GM18868 (cell line): ENCODE results near the gene PRRC2B.
"Not testable (repeated sequence)": the region's sequence is repeated elsewhere in the genome, so short reads cannot be mapped to it uniquely, and the experiment has no call there.

Source experiments
- ATAC-seq: cut with Tn5 transposase; IDR thresholded peaks from one replicate; pipeline ENCODE4 v1.9.1; 2021; ENCODE audit warnings: mild to moderate bottlenecking, moderate library complexity; ENCODE audit not compliant: unreplicated experiment

Gene PRRC2B

DNA sequence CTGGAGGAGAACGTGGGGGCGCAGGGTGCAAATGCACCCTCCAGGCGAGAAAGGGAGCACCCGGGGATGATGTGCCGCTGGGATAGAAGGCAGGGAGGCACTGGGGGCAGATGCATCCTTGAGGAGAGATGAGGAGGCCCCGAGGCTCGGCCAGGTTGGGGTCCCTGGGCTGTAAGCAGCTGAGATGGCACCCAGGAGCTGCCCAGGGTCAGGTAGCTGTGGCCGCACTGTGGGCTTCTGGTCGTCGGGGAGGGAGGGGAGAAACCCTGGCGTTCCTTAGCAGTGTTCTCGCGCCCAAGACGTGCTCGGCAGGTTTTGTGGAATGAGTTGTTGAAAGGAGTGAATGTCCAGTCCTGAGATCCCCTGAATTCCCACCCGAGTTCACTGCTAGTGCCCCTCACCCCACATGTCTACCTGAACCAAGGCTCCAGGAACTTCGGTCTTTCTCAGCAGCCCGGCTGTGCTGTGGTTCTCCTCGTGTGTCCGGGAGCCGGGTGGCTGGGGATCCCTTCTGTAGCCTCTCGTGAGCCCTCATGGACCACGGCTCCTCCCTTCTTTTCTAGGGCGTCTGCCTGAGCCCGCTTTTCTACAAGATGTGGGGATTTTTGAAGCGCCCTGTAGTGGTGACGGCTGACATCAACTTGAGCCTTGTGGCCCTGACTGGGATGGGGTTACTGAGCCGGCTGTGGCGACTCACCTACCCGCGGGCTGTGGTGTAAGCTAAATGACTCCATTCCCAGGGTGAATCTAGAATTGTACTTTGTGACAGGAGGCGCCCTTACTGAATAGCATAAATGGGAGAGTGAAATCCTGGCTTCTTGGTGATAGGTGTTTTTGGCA lies 110.0 kb downstream of the PRRC2B start:
- ATAC-seq = no peak

DNA sequence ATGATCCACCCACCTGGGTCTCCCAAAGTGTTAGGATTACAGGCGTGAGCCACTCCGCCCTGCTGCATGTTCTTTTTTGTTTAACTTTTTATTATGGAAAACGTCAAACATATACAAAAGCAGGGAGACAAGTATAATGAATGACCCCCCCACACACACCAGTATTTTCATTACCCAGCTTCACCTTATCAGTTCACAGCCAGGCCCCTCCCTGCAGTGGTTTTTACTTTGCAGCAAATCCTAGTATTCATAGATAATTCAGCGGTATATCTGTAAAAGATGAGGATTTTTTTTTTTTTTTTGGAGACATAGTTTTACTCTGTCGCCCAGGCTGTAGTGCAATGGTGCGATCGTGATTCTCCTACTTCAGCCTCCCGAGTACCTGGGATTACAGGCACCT lies 111.1 kb downstream of the PRRC2B start:
- no peak for ATAC-seq

DNA sequence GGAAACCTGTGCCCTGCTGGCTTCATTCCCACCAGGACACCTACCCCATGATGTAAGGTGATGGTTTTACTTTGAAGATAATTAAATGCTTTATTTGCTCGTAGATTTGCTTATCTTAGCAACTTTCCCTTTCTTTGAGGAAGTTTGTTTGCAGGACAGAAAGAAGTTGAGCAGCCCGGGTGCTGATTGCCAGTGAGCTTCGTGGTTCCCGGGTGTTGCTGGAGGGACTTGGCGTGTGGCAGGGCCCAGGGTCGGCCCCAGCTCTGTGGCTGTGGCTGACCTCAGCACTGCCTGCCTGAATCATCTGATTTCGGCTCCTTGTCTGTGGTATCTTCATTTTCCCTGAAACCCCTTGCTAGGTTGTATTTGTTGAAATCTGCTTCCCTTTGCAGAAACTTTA lies 117.5 kb downstream of the PRRC2B start:
- no peak for ATAC-seq

DNA sequence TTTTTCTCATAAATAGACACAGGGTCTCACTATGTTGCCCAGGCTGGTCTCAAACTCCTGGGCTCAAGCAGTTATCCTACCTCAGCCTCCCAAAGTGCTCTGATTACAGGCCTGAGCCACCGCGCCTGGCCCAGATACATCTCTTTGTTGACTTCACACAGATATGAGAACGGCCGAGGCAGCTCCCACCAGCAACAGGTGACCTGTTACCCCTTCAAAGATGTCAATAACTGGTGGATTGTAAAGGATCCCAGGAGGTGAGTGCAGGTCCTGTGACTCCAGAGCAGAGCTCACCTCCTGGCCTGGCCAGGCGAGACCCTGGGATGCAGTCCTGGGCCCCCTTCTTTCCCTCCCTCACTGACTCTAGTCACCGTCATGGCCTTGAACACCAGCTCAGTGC lies 118.0 kb downstream of the PRRC2B start:
- ATAC-seq = no peak

DNA sequence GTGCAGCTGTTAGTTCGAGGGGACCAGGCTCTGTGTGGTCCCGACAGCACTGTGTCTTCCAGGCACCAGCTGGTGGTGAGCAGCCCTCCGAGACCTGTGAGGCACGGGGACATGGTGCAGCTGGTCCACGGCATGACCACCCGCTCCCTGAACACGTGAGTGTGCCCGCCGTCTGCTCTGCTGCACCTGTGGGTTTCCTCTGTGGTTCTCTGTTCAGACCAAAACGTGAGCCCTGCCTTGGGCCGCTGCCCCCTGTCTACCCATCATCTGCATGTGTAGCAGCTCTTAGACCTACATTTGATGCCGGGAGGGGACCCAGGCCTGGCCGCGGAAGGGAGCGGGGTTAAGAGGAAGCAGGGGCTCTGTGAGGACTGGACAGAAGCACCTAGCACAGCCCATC lies 119.3 kb downstream of the PRRC2B start:
- ATAC-seq = no peak

DNA sequence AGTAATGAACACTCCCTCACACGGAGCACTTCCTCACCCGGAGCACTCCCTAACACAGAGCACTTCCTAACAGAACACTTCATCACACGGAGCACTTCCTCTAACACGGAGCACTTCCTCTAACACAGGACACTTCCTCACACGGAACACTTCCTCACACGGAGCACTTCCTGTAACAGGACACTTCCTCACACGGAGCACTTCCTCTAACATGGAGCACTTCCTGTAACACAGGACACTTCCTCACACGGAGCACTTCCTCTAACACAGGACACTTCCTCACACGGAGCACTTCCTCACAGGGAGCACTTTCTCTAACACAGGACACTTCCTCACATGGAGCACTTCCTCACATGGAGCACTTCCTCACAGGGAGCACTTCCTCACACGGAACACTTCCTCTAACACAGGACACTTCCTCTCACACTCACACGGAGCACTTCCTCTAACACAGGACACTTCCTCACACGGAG lies 121.7 kb downstream of the PRRC2B start:
- not testable (repeated sequence) for ATAC-seq

DNA sequence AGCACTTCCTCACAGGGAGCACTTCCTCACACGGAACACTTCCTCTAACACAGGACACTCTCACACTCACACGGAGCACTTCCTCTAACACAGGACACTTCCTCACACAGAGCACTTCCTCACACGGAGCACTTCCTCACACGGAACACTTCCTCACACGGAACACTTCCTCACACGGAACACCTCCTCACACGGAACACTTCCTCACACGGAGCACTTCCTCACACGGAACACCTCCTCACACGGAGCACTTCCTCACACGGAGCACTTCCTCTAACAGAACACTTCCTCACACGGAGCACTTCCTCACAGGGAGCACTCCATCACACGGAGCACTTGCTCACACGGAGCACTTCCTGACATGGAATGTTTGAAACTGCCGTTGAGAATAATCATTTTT lies 122.2 kb downstream of the PRRC2B start:
- no peak for ATAC-seq

DNA sequence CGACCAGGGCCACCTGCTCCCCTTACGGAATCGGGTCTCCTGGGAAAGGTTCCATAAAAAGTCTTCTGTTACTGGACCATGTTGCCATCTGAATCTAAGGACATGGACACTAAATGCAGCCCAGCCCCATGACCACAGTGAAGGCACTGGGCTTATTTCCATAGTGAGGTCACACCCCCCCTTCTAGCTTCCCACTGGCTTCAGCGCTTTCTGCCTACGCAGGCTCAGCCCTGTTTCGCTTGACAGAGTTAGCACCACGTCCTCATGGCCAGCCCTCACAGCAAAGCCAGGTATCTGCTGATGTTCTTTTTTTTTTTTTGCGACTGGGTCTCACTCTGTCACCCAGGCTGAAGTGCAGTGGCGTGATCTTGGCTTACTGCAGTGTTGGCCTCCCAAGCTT lies 123.0 kb downstream of the PRRC2B start:
- ATAC-seq = no peak

DNA sequence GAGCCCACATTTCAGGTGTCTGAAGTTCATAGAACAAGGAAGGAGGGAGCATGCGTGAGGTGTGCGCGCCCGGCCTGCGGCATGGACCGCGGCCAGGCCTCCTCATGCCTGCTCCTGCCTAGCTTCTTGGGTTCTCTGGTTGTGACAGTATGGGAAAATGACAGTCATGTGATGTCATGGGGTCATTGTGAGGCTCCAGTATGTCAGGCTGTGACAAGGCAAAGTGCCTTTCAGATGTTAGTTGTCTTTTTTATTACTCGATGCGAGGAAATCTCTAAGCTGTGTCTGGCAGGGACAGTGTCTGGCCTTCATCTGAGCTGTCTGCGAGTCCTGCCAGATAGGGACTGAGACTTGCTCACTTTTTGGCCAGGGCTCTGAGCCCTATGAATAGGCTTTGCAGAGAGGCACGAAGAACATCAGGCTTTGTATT lies 123.9 kb downstream of the PRRC2B start:
- no peak for ATAC-seq

DNA sequence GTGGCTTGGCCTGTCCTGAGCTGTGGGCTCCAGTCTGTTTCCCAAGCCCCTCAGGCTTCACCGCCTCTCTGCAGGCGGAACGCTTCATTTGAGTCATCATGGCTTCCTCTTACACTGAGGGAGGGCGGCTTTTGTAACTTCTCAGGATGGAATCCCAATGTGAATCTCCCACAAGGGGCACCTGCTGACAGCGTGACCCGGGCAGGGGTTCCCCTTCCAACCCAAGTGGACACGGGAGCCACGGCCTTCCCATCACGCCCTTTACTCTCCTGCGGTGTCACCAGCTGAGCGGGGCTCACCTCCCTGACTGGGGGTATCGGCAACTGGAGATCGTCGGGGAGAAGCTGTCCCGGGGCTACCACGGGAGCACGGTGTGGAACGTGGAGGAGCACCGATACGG lies 124.7 kb downstream of the PRRC2B start:
- no peak for ATAC-seq

DNA sequence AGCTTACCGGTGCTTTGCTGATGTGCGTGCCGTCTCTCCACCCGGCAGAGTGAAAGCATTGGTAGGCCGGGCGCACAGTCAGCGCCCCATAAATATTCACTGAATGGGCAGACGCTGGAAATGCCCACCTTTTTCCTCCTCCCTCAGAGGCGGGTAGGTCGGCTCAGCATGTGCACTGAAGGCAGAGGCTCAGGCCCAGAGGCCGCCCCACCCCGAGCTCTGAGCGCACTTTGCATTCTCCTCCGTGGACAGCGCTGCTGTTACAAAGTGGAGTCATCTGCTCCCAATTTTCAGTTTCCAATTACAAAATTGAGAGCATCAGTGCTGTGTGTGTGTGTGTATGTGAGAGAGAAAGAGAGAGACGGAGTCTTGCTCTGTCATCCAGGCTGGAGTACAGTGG lies 126.6 kb downstream of the PRRC2B start:
- no peak for ATAC-seq

DNA sequence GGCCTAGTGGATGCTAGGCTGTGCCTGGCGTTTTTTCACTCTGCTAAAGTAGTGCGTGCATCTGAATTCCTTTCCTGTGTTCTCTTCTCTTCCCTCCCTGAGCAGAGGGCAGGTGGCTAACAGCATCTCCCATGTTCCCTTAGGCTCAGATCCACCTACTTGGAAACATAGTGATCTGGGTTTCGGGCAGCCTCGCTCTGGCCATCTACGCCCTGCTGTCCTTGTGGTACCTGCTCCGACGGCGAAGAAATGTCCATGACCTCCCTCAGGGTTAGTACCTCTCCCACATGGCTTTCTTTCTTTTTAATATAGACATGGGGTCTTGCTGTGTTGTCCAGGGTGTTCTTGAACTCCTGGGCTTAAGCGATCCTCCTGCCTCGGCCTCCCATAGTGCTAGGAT lies 127.3 kb downstream of the PRRC2B start:
- ATAC-seq = no peak

DNA sequence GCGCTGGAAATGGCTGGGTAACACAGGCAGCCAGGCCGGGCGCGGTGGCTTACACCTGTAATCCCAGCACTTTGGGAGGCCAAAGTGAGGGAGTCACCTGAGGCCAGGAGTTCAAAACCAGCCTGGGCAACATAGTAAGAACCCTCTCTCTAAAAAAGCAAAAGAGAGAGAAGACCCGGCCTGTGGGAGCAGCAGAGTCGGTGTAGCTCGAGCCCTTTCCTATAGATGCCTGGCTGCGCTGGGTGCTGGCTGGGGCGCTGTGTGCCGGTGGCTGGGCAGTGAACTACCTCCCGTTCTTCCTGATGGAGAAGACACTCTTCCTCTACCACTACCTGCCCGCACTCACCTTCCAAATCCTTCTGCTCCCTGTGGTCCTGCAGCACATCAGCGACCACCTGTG lies 127.9 kb downstream of the PRRC2B start:
- no peak for ATAC-seq

DNA sequence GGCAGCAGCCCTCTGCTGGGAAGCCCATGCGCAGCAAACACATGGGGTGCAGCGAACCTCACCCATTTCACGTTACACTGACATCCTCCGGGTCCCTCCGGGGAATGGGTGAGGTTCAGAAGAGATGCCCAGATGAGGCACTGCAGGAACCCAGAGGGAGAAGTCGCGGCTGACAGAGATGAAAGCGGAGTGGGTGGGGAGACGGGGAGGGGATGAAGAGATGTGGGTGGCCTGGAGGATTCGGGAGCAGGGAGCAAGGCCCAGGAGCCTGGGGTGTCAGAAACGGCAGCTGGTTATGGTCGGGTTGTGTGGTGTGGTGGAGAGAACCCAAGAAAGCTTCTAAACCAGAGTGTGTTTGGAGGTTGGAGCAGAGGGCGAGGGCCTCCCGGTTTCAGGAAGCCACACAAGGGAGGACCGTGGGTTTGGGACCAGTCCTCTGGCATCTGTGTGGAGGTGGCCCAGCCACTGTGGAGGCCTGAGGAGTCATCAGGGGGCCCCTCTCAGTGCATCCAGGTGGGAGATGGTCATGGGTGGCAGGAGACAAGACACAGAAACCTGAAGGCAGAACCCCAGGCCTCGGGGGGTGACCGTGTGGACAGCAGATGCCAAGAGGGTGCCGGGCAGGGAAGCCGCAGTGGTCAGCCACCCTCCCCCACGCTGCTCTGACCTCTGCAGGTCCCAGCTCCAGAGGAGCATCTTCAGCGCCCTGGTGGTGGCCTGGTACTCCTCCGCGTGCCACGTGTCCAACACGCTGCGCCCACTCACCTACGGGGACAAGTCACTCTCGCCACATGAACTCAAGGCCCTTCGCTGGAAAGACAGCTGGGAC lies 128.6 kb downstream of the PRRC2B start:
- no peak for ATAC-seq

DNA sequence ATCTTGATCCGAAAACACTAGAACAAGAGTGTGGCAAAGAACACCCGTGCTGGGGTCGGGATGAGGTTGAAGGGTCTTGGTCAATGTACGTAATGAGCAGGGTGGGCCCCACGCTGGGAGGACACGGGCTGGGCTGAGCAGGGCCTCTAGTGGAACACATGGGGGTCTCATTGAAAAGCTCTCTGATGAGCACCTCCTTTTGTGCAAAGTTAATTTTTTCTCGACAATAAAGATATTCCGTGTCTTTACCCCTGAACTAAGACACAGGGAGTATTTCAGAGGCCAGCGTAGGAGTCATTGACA lies 129.2 kb downstream of the PRRC2B start:
- ATAC-seq = no peak

DNA sequence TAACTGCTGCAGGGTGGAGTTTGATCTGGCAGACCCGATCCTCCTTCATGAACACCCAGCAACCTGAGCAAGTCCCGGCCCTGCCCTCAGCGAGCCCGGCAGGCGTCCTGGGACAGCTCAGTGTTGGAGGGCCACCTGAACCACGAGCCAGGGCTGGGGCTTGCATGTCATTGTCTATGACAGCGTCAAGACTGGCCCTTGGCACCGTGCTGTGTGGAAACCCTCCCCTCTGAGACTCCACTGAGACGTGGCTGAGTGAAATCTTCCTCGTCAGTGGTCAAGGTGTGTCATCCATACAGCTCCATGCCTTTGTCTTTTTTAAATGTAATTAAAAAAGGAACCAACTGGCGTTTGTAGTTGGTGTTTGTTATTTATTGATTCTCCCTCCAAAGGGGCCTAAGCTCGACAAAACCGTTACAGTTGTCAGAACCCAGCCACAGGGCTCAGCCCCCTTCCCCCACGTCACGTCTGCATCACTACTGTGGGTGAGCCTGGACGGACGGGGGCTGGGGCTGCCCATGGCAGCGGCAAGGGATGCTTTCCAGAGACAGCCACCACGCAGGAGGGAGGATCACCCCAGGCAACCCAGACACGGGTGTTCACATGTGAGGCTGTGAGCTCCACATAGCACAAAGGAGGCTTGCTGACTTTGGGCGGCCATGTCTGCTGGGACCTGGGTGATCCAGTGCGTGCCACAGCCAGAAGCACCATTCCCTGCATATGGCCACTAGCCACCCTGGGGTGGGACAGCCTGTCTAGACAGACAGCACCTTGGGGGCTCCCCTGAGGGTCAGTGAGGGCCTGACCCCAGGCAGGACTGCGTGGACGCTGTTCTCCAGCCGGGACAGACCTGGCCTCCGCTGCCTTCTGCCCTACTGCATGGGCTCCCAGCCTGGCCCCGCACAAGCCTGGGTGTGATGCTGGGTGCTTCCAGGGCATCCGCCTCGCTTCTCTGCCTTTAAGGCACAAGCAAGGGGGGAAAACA lies 129.9 kb downstream of the PRRC2B start:
- no peak for ATAC-seq

DNA sequence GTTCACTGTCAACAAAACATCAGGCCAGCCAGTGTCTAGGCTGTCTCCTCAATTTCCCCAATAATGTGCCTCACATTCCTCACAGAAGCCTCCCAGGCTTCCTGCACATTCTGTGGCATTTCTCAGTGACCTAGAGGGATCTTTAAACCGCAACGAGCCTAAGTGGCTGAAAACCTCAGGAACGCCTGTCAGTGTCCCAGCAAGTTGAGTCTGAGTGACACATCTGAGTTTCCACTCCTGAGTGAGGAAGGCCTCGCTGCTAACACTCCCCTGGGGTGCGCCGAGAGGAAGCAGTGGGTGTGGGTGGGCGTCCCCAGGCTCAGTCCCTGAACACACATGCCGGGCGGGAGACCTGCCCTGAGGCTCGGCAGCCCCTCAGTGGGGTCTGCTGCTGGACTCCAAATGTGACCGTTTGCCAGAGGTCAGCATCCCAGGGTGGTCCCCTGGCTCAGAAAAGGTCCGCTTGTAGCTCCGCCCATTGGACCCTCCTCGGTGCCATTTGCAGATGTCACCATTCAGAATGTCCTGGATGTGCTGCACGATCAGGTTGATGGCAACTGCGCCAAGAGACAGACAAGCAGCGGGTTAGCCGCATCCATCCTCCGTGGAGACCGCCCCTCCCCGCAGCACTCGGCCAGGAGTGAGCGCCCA lies 130.9 kb downstream of the PRRC2B start:
- ATAC-seq = no peak

DNA sequence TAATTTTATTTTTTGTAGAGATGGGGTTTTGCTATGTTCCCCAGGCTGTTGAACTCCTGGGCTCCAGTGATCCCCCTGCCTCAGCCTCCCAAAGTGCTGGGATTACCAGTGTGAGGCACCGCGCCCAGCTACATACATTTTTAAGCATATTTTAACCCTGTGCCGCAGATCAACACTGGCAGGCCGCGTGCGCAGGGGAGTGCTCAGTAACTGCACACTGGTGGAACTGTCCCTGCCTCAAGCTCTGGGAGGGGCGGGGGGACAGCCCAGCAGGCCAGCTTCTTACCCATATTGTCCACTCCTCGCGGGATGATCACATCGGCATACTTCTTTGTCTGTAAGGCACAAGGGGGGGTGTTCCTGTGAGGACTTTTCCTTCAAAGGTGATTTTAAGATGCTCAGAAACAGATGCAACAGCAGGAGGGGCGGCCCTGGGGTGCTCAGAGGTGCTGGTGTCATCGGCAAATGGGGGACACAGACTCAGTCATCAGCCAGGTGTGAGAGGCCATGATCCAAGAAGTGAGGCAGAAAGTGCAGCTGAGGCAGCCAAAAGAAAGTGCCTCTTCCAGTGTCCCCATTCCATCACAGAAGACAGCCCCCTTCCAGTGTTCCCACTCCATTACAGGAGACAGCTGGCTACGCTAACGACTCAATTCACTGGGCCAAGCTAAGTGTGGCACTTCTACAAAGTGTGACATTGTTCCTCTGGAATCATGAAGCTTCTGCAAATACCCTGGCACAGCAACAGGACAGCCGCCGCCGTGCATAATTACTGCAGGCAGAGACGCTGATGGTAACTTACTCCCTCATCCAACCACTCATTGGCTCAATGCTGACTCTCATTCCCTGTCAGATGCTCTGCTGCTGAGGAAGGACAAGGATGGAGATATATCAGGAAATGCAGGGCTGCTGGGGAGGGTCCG lies 132.0 kb downstream of the PRRC2B start:
- no peak for ATAC-seq

DNA sequence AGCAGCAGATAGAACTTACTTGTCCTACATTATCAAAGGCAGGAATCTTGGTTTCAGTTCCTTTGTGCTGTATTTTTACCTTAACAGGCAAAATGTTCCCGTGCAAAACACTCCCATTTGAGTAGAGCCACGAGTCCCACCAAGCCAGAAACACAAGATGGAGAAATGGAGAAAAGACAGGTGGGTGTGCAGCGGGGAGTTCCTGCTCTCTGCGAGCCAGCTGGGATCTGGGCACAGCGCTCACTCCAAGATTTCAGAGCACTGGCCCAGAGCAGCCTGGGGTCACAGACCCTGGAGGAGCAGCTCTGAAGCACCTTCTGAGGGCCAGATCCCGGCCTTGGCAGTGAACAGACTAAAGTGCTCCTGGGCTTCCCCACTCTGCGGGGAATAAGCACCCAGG lies 134.3 kb downstream of the PRRC2B start:
- ATAC-seq = no peak
